Measurements from ENCODE around the gene UBE3B. TPM values are rescaled to one million over a fixed set of nuclear protein-coding genes. Genes with fewer than 3 reads are reported as not detected.

UBE3B gene
- total RNA-seq, 1 donor from 2014 or later = 40.3 TPM

DNA sequence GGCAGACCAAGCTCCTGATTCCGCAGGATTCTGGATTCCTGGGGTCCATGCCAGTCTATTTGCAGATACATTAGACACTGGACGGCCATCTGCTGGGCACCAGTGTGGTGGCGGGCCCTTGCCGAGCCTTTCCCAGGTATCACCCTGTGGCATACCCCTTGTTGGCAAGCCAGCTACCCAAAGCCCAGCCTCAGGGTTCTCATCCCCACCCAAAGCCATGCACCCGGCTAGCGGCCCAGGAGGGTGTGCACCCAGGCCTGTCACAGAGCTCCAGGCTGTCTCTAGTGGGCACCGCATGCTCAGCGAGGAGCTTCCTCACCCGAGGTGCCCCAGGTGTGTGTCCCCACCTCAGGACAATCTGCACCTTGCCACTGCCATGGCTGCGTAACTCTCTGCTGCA is 82.2 kb downstream of the UBE3B start:
- no peak for DNase-seq (ENCODE audit: low read depth)
- TF ChIP-seq, protein P1, sequence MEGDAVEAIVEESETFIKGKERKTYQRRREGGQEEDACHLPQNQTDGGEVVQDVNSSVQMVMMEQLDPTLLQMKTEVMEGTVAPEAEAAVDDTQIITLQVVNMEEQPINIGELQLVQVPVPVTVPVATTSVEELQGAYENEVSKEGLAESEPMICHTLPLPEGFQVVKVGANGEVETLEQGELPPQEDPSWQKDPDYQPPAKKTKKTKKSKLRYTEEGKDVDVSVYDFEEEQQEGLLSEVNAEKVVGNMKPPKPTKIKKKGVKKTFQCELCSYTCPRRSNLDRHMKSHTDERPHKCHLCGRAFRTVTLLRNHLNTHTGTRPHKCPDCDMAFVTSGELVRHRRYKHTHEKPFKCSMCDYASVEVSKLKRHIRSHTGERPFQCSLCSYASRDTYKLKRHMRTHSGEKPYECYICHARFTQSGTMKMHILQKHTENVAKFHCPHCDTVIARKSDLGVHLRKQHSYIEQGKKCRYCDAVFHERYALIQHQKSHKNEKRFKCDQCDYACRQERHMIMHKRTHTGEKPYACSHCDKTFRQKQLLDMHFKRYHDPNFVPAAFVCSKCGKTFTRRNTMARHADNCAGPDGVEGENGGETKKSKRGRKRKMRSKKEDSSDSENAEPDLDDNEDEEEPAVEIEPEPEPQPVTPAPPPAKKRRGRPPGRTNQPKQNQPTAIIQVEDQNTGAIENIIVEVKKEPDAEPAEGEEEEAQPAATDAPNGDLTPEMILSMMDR (conservative IDR thresholded peaks at IDR 0.05; ENCODE audit: low read depth, low read length) = no peak
- H3K4me3 ChIP-seq (ENCODE audit: low read depth, low read length) = no peak overlapping the region

GRCh38 chr12:109560867-109561710 is 83.7 kb downstream of the UBE3B start:
- TF ChIP-seq, protein P1 (conservative IDR thresholded peaks at IDR 0.05; ENCODE audit: low read depth, low read length) = no peak
- H3K4me3 ChIP-seq (ENCODE audit: low read depth, low read length) = no peak overlapping the region
- no peak for DNase-seq (ENCODE audit: low read depth)

DNA sequence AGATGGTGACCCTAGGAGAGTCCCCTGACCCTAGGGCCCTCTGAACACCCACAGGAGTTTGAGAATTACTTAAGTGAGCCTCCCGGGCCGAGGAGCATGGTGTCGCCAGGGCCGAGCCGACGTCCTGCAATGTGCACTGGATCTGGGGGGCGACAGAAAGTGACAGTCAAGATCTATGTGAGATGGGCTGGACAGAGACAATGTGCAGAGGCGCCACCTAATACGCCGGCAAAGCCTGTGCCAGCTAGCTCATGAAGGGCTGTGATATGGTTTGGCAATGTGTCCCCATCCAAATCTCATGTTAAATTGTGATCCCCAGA is 84.2 kb downstream of the UBE3B start:
- TF ChIP-seq, protein P1 (conservative IDR thresholded peaks at IDR 0.05; ENCODE audit: low read depth, low read length) = no peak
- no peak overlapping the region for H3K4me3 ChIP-seq (ENCODE audit: low read depth, low read length)
- DNase-seq (ENCODE audit: low read depth) = no peak

DNA sequence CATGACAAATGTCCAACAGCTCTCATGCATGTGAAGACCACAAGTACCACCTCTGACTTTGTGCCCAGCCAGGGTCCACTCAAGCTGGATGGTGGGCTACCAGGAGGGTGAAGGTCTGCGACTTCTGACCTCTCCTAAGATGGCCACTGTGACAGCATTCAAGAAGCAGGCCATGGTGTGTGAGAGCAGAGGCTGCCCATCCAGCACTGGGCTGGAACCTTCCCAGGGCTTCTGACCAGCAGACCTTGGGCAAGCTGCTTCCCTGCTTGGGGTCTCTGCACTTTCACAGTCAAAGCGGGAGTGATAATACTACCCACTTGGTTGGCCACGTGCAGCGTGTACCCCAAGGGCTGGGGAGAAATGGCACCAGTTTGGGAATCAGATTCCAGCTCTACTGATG is 85.4 kb downstream of the UBE3B start:
- TF ChIP-seq, protein P1 (conservative IDR thresholded peaks at IDR 0.05; ENCODE audit: low read depth, low read length) = no peak
- no peak for DNase-seq (ENCODE audit: low read depth)
- no peak overlapping the region for H3K4me3 ChIP-seq (ENCODE audit: low read depth, low read length)

GRCh38 chr12:109563291-109564284 is 86.2 kb downstream of the UBE3B start:
- no peak overlapping the region for H3K4me3 ChIP-seq (ENCODE audit: low read depth, low read length)
- TF ChIP-seq, protein P1 (conservative IDR thresholded peaks at IDR 0.05; ENCODE audit: low read depth, low read length) = no peak
- no peak for DNase-seq (ENCODE audit: low read depth)

DNA sequence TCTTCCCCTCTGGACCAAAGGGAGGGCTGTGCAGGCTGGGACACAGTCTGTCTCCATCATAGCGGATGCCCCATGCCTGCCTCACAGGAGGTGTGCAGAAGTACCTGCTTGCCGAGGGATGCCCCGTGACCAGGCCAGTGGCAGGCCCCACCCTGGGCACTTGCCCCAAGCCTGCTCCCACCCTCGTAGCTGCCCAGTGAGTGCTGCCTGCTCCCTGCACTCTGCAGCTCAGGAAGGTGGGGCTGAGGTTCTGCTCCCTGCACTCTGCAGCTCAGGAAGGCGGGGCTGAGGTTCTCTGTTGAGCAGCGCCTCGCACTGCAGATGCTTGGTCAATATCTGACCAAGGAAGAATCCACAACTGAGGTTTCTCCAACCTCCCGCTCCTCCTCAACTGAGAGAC is 89.0 kb downstream of the UBE3B start:
- TF ChIP-seq, protein P1 (conservative IDR thresholded peaks at IDR 0.05; ENCODE audit: low read depth, low read length) = no peak
- H3K4me3 ChIP-seq (ENCODE audit: low read depth, low read length) = no peak overlapping the region
- DNase-seq (ENCODE audit: low read depth) = no peak
